Measurements from ENCODE around the gene TOMM34. TPM values are rescaled to one million over a fixed set of nuclear protein-coding genes. Genes with fewer than 3 reads are reported as not detected.
A peak's percentile ranks its signal among the peaks of the same experiment; 100 is the strongest.

TOMM34 gene
- total and polyA plus RNA-seq, 2 of the 13 experiments (the other 11 are each of a cell fraction or from before 2014, with no cell fraction given), result 36.2 to 52.0 TPM

- TF ChIP-seq, protein P1, sequence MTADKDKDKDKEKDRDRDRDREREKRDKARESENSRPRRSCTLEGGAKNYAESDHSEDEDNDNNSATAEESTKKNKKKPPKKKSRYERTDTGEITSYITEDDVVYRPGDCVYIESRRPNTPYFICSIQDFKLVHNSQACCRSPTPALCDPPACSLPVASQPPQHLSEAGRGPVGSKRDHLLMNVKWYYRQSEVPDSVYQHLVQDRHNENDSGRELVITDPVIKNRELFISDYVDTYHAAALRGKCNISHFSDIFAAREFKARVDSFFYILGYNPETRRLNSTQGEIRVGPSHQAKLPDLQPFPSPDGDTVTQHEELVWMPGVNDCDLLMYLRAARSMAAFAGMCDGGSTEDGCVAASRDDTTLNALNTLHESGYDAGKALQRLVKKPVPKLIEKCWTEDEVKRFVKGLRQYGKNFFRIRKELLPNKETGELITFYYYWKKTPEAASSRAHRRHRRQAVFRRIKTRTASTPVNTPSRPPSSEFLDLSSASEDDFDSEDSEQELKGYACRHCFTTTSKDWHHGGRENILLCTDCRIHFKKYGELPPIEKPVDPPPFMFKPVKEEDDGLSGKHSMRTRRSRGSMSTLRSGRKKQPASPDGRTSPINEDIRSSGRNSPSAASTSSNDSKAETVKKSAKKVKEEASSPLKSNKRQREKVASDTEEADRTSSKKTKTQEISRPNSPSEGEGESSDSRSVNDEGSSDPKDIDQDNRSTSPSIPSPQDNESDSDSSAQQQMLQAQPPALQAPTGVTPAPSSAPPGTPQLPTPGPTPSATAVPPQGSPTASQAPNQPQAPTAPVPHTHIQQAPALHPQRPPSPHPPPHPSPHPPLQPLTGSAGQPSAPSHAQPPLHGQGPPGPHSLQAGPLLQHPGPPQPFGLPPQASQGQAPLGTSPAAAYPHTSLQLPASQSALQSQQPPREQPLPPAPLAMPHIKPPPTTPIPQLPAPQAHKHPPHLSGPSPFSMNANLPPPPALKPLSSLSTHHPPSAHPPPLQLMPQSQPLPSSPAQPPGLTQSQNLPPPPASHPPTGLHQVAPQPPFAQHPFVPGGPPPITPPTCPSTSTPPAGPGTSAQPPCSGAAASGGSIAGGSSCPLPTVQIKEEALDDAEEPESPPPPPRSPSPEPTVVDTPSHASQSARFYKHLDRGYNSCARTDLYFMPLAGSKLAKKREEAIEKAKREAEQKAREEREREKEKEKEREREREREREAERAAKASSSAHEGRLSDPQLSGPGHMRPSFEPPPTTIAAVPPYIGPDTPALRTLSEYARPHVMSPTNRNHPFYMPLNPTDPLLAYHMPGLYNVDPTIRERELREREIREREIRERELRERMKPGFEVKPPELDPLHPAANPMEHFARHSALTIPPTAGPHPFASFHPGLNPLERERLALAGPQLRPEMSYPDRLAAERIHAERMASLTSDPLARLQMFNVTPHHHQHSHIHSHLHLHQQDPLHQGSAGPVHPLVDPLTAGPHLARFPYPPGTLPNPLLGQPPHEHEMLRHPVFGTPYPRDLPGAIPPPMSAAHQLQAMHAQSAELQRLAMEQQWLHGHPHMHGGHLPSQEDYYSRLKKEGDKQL (CRISPR knock-in tag; IDR thresholded peaks at IDR 0.05; ENCODE audit: low read depth), result peak; percentile 69; the same call in 1 of the 2 replicates
- TF ChIP-seq U2AF1 (optimal IDR thresholded peaks at IDR 0.05; ENCODE audit: low read depth, low read length), result peak; percentile 93
- TF ChIP-seq ZBTB21 (CRISPR knock-in tag; IDR thresholded peaks at IDR 0.05), result peak; percentile 49
- peak; percentile 97 for TF ChIP-seq XRCC5 (optimal IDR thresholded peaks at IDR 0.05; ENCODE audit: low read length)
- TF ChIP-seq ZFYVE20 (CRISPR knock-in tag; IDR thresholded peaks at IDR 0.05; ENCODE audit: borderline replicate concordance, low read depth), result 0 out of 2 replicates have a peak, but pooled peaks have one; percentile 39
- TF ChIP-seq MBD4 (IDR thresholded peaks at IDR 0.05; ENCODE audit: borderline replicate concordance, low read length), result no peak
- 0 out of 2 replicates have a peak, but pooled peaks have one; percentile 44 for TF ChIP-seq PREB (CRISPR knock-in tag; IDR thresholded peaks at IDR 0.05)
- peak; percentile 97 for TF ChIP-seq ZNF34 (CRISPR knock-in tag; IDR thresholded peaks at IDR 0.05; ENCODE audit: borderline replicate concordance)
- TF ChIP-seq RARA (CRISPR knock-in tag; IDR thresholded peaks at IDR 0.05), result peak; percentile 74
- no peak for TF ChIP-seq FOXK2 (IDR thresholded peaks at IDR 0.05)
- 0 out of 2 replicates have a peak, but pooled peaks have one; percentile 48 for TF ChIP-seq ZNF383 (CRISPR knock-in tag; IDR thresholded peaks at IDR 0.05; ENCODE audit: borderline replicate concordance)
- TF ChIP-seq SP140L (CRISPR knock-in tag; IDR thresholded peaks at IDR 0.05; ENCODE audit: borderline replicate concordance), result no peak; the same call in 1 of the 2 replicates
- peak; percentile 96 for TF ChIP-seq ZNF567 (CRISPR knock-in tag; IDR thresholded peaks at IDR 0.05; ENCODE audit: borderline replicate concordance)
- peak; percentile 98; the same call in 1 of the 2 replicates for TF ChIP-seq ZNF569 (CRISPR knock-in tag; IDR thresholded peaks at IDR 0.05; ENCODE audit: borderline replicate concordance)
- peak; percentile 43; the same call in 1 of the 2 replicates for TF ChIP-seq ZNF180 (CRISPR knock-in tag; IDR thresholded peaks at IDR 0.05; ENCODE audit: borderline replicate concordance, low read depth)
- peak; percentile 29 for TF ChIP-seq ZFP36 (IDR thresholded peaks at IDR 0.05; ENCODE audit: borderline replicate concordance, low read depth, low read length, partially characterized antibody)
- peak; percentile 36; the same call in 1 of the 2 replicates for TF ChIP-seq NCOR1 (IDR thresholded peaks at IDR 0.05; ENCODE audit: borderline replicate concordance, low read length)
- TF ChIP-seq, protein P2, sequence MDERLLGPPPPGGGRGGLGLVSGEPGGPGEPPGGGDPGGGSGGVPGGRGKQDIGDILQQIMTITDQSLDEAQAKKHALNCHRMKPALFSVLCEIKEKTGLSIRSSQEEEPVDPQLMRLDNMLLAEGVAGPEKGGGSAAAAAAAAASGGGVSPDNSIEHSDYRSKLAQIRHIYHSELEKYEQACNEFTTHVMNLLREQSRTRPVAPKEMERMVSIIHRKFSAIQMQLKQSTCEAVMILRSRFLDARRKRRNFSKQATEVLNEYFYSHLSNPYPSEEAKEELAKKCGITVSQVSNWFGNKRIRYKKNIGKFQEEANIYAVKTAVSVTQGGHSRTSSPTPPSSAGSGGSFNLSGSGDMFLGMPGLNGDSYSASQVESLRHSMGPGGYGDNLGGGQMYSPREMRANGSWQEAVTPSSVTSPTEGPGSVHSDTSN (CRISPR knock-in tag; IDR thresholded peaks at IDR 0.05), result 0 out of 2 replicates have a peak, but pooled peaks have one; percentile 3
- 0 out of 2 replicates have a peak, but pooled peaks have one; percentile 84 for TF ChIP-seq PBX3 (CRISPR knock-in tag; IDR thresholded peaks at IDR 0.05; ENCODE audit: borderline replicate concordance)
Observed at GRCh38 chr20:44966030-44966961, 6.1 kb upstream of the TOMM34 start, which contains the start of gene STK4 (continued).
